Heart right ventricle (tissue), 16 donors: ENCODE measurements around the gene SLC5A5. TPM values are rescaled to one million over a fixed set of nuclear protein-coding genes. Genes with fewer than 3 reads are reported as not detected.

Experiments used
- ATAC-seq, 8 donors: fragments of 200-7000 bp; cut with Tn5 transposase; one replicate each; pipeline ENCODE4 v1.9.1; 2020; ENCODE audit warnings: mild to moderate bottlenecking in 8 of 8, moderate library complexity in 8 of 8, moderate number of reproducible peaks in 1 of 8
- DNase-seq, 2 donors: peaks; one replicate each; pipeline ENCODE4 v3.0.0-alpha.2; 2020
- H3K27ac ChIP-seq, 10 donors: fragments of 200-600 bp; sonication (generic) in 2 of 10; one replicate each; pipeline versions ENCODE4 v1.5.0 to v1.8.0; 2020 to 2022; ENCODE audit warnings: mild to moderate bottlenecking in 3 of 10
- H3K27me3 ChIP-seq, 7 donors: fragments of 200-600 bp; one replicate each; pipeline ENCODE4 v1.8.0; 2021 to 2022; ENCODE audit warnings: mild to moderate bottlenecking in 2 of 7
- H3K36me3 ChIP-seq, 9 donors: fragments of 200-600 bp; sonication (generic) in 1 of 9; one replicate each; pipeline versions ENCODE4 v1.5.0 to v1.8.0; 2020 to 2022; ENCODE audit warnings: mild to moderate bottlenecking in 2 of 9
- H3K4me1 ChIP-seq, 9 donors: fragments of 200-600 bp; sonication (generic) in 1 of 9; one replicate each; pipeline versions ENCODE4 v1.5.0 to v1.8.0; 2020 to 2022; ENCODE audit warnings: mild to moderate bottlenecking in 4 of 9
- H3K4me3 ChIP-seq, 10 donors: fragments of 200-600 bp; sonication (generic) in 2 of 10; one replicate each; pipeline versions ENCODE4 v1.5.0 to v1.8.0; 2020 to 2022; ENCODE audit warnings: mild to moderate bottlenecking in 7 of 10, moderate library complexity in 2 of 10
- H3K9me3 ChIP-seq, 11 donors: fragments of 200-600 bp in 10 of 11; sonication (generic) in 2 of 11; one replicate each; pipeline versions ENCODE4 v1.5.0 to v1.8.0; 2013 to 2022; ENCODE audit warnings: mild to moderate bottlenecking in 2 of 11, control low read depth in 1 of 11, moderate library complexity in 1 of 11
- CTCF ChIP-seq, 9 donors: fragments of 200-600 bp; sonication (generic) in 2 of 9; IDR thresholded peaks; one replicate each; pipeline versions ENCODE4 v1.5.0 to v1.8.0; 2021 to 2022; ENCODE audit warnings: antibody characterized with exemption in 9 of 9, mild to moderate bottlenecking in 5 of 9, moderate library complexity in 1 of 9
- WGBS, 2 donors: extraction: QIAGEN DNeasy Blood & Tissue Kit; methylation state at CpG; one replicate each; pipeline ENCODE4 v1.1.7; 2013; ENCODE audit warnings: inconsistent platforms in 1 of 2; 5-methylcytosine and 5-hydroxymethylcytosine counted together
- intact Hi-C, 10 donors: fragments of 100-400 bp; cut with DNase I; formaldehyde crosslinking; loops; one replicate each; pipeline versions ENCODE4 v1.11.1 to v1.14.2; 2022
- polyA plus RNA-seq, 2 donors: library from polyadenylated mRNA; stranded (reverse); fragments of 200-250 nt; gene quantifications; one replicate each; pipeline ENCODE4 v1.2.3, GENCODE V29; 2013
- total RNA-seq, 10 donors: library from RNA; stranded (reverse); fragmentation: NEBNext Ultra II Directional in 3 of 10; extraction: Animal tissue kit (Norgen Biotek cat#: 25700) in 3 of 10; gene quantifications; one replicate each; pipeline versions ENCODE4 v1.2.1 to v1.2.4, GENCODE V29; 2021 to 2023
- donor health status: Arrhythmogenic right ventricular cardiomyopathy.
- donor health status: ischemic (EF 13 %, LVEDD 7.1; RV severe dilation, severe dysfunction).
- donor health status: healthy with polysubstance abuse.
- donor health status: DM: no; HTN: yes; CAD: no.
- donor health status: DM: no; HTN: no; CAD: no.
- donor health status: ischemic (EF 25% LVEDD 6.9; RV normal size, moderate dysfunction).
- donor health status: ischemic (EF 25% LVEDD 5.7; RV mildly dilated, moderate dysfunction).
- donor health status: healthy.
- donor health status: DM: yes; HTN: yes; CAD: no.
- donor health status: Ischemic cardiomyopathy.
- donor health status: ischemic (EF 35%, LVEDD 5.7; RV mildly dilated, moderate dysfunction).
- donor health status: nonischemic (EF 11% LVEDD 7.7; RV severe dilation, severe dysfunction).
- donor health status: DM: yes; HTN: yes; CAD: no.
- donor health status: PGD.
- donor health status: ischemic (EF 29% LVEDD 5.4; RV normal size, mild dysfunction).
- donor health status: nonischemic (EF 23%, LVEDD 6.1; RV moderate dilation, normal function).

SLC5A5 gene
- total and polyA plus RNA-seq, 12 donors, result 0.16 TPM; not detected in 11

- H3K36me3 ChIP-seq, result peaks cover 0 to 40% (median 37%) of the 10 kb centered on the region in 9 donors
- DNase-seq (peak; percentile 98 to 99), ATAC-seq (peak; percentile 96 to 99 (median 98))
- intact Hi-C loops, result loop anchor here (1.0 to 10.0 kb wide), 14 partner anchors 68 to 515 kb away; partner anchors contain the start of genes CCDC124 (in 5 of the 10) and PGLS (in 1 of the 10)
- peak; percentile 42 to 91 (median 77) for TF ChIP-seq CTCF (IDR thresholded peaks at IDR 0.05)
- H3K27ac ChIP-seq, result peak within 1 kb of the TSS; percentile 76 to 96 (median 90)
- H3K9me3 ChIP-seq, result no peaks in the 10 kb centered on the region
- peak within 1 kb of the TSS; percentile 75 to 99 (median 92) for H3K4me3 ChIP-seq
- H3K27me3 ChIP-seq, result no peaks in the 10 kb centered on the region
- WGBS, 2 donors, result 0% methylated on average over 80 of the region's 80 CpGs
- peaks cover 9 to 33% (median 23%) of the 10 kb centered on the region in 9 donors for H3K4me1 ChIP-seq
Measured at GRCh38 chr19:17859533-17860330, 12.0 kb upstream of the SLC5A5 start, which contains the start of gene RPL18A. TSS of gene RPL18A (plus strand) at chr19:17859910. CDS start at chr19:17859957, 47 bp downstream.

- WGBS, 2 donors, result 2% methylated on average over 22 of the region's 22 CpGs
- intact Hi-C loops, result loop anchor here in 7 of 10 donors (2.0 to 10.0 kb wide), 5 partner anchors 67 to 137 kb away; partner anchors contain the start of gene CCDC124 (in 4 of the 7)
- Histone ChIP-seq H3K4me1 (peaks cover 9 to 31% (median 23%) of the 10 kb centered on the region in 9 donors), H3K9me3 (no peaks in the 10 kb centered on the region), H3K36me3 (peaks cover 0 to 47% (median 40%) of the 10 kb centered on the region in 9 donors), H3K27me3 (no peaks in the 10 kb centered on the region), H3K27ac (peak overlapping the region in 9 of 10 donors; percentile 79 to 96 (median 90)), H3K4me3 (peak overlapping the region; percentile 75 to 99 (median 92))
- ATAC-seq (no peak), DNase-seq (no peak)
- no peak for TF ChIP-seq CTCF (IDR thresholded peaks at IDR 0.05)
Measured at GRCh38 chr19:17860331-17860992, 11.3 kb upstream of the SLC5A5 start.

DNA sequence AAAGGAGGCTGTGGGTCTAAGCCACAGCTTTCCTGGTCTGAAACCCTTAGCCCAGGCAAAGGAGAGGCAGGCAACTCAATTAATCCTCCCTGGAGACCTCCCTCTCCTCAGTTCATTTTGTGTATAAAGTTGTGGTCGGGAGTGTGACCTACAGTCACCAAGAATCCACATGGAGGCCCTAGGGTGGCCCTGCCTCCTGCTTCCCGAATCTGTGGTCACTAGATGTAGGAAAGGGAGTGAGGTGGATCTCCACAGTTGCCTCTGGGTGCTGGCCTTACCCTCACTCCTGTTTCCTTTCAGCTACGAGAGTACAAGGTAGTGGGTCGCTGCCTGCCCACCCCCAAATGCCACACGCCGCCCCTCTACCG lies 10.8 kb upstream of the SLC5A5 start:
- H3K36me3 ChIP-seq, result peaks cover 0 to 53% (median 44%) of the 10 kb centered on the region in 9 donors
- no peak for ATAC-seq

More for the DNA sequence above, 10.8 kb upstream of the SLC5A5 start:
- Histone ChIP-seq H3K4me1 (peaks cover 9 to 31% (median 23%) of the 10 kb centered on the region in 9 donors), H3K9me3 (no peaks in the 10 kb centered on the region), H3K27ac (peak overlapping the region in 3 of 10 donors; percentile 89 to 92 (median 90)), H3K27me3 (no peaks in the 10 kb centered on the region), H3K4me3 (peak overlapping the region; percentile 75 to 99 (median 92))
- intact Hi-C loops, result loop anchor here in 7 of 10 donors (2.0 to 10.0 kb wide), 5 partner anchors 66 to 136 kb away; partner anchors contain the start of gene CCDC124 (in 4 of the 7)
- no peak for DNase-seq
- 46 to 57% methylated on average over 7 of the region's 7 CpGs for WGBS, 2 donors
- no peak for TF ChIP-seq CTCF (IDR thresholded peaks at IDR 0.05)
